Kasumi-1 (cell line): Measurements from ENCODE around the gene UBXN10.

Experiments
- DNase-seq, 2 experiments: peaks; one replicate each; lab custom pipeline; 2025; lab: John Stamatoyannopoulos, UW

UBXN10 gene

DNA sequence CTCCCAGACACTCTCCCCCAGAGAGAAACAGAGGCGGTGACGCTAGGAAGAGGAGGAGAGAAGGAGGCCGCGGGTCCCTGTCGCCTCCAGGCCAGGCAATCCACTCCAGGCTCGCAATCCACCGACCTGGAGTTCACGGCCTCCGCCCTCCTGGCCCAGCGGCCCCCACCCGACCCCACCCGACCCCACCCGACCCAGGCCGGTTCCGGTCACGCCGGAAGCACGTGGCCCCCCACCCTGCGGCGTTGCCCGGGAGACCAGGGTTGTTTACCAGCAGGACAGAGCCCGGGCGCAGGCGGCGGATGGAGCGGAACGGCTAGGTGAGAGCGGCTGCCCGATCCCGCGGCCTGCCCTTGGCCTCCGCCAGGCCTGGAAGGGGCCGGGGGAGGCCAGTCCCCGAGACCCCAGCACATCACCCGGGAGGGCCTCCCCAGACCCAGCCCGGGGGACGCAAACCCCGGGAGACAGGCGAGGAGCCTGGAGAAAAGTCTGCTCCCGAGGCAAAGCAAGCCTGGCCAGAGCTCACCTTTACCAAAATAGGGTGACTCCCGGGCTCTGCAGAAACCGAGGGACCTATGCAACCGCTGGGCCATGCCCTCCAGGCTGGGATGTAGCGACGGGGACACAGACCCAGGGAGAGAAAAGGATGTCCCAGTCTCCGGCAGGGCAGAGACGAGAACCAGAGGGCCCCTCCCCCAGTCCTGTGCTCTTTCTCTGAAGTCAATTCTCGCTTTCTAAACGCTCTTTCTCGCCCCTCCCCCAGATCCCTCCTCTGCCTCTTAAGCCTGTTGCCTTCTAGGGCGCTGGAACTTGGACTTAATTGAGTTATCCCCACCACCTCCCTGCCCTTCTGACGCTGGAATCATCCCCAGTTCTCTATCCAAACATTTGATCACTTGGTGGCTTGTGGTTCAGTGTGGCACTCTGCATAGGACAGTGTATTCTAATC, at the start of gene UBXN10, which contains the start of gene PLA2G2C:
TSS of gene UBXN10 (plus strand) at position 263 of the 949 bp plus-strand sequence. CDS start 4,466 bp downstream, outside the sequence.
TSS of gene PLA2G2C (minus strand) at position 685 of the 949 bp plus-strand sequence. CDS start 9,155 bp downstream, outside the sequence.
- DNase-seq = no peak

GRCh38 chr1:20136249-20136648, 49.6 kb upstream of the UBXN10 start:
- no peak for DNase-seq

GRCh38 chr1:20137055-20137454, 48.8 kb upstream of the UBXN10 start:
- DNase-seq = no peak

- DNase-seq = no peak
Observed at GRCh38 chr1:20137604-20138003, 48.3 kb upstream of the UBXN10 start.

DNA sequence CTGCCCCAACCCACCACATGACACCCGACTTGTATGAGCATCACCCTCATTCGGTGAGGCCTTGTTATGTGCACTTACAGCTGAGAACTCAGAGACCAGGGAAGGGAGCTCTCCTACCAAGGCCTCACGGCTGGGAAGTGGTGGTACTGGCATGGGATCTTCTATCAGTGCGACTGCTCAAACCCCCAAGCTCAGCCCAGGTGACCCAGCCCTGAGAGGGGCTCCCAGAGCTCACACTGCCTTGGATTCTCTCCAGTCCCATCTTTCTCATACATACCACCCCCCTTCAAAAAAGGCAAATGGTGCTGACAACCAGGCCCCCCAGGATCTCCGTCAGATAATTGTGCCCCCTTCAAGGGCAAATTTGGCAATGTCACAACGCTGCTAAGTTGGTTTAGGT, 47.5 kb upstream of the UBXN10 start:
- DNase-seq = no peak

DNA sequence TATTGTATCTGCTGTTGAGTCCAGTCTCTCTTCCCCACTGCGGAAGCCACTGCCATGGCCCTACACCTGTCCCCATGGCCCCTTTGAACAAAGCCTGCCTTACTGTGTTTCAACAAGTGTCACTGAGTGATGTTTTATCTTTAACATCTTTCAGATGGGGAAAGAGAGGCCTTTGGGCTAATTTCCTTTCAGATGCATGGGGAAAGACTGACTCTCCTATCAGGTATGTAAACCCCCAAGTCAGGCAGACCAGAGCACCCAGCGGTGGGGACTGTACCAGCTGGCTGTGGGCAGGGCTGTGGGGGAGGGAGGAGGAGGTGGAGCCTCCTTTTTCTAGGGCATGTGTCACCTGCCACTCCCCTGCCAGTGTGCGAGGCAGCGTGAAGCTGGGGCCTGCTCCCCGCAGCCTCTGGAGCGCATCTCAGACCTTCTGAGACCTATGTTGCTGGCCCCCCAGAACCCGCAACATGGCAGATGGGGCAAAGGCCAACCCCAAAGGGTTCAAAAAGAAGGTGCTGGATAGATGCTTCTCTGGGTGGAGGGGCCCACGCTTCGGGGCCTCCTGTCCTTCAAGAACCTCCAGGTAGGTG, 46.8 kb upstream of the UBXN10 start, which contains the start of gene PLA2G2F:
TSS of gene PLA2G2F (plus strand) at position 363 of the 590 bp plus-strand sequence. CDS start at position 468, 105 bp downstream.
- DNase-seq = no peak

GRCh38 chr1:20139776-20140612, 45.9 kb upstream of the UBXN10 start:
- no peak for DNase-seq

DNA sequence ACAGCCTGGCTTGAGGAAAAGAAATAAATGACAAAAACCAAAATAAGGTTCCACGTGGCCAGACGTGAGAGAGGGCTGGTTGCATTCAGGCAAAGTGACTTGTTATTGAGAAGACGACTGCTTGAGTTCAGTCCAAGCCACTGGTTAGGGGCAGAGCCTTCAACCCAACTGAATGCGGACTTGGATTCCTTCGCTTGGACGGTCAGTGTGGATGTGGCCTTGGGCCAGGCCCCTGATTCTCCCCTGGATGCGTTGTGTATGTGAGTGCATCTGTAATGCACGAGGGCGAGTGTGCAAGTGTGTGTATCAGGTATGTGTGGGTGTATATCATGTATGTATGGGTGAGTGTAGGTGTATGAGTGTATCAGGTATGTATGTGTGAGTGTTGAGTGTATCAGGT, 44.9 kb upstream of the UBXN10 start:
- no peak for DNase-seq

GRCh38 chr1:20141466-20141865, 44.4 kb upstream of the UBXN10 start:
- DNase-seq = no peak

GRCh38 chr1:20142001-20142710, 43.7 kb upstream of the UBXN10 start:
- no peak for DNase-seq

DNA sequence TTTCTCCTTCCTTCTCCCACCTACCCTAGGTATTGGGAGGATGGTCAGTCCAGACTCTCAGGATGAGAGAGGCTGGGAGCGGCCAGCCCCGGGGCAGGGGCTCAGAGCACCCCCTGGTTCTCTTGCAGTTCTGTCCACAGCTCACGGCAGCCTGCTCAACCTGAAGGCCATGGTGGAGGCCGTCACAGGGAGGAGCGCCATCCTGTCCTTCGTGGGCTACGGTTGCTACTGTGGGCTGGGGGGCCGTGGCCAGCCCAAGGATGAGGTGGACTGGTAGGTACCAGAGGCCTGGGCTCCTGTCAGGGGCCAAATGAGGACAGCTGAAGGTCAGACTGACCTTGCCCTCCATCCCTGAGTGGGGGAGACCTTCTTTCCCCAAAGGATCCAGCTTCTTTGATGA, 42.6 kb upstream of the UBXN10 start:
- DNase-seq = no peak

DNA sequence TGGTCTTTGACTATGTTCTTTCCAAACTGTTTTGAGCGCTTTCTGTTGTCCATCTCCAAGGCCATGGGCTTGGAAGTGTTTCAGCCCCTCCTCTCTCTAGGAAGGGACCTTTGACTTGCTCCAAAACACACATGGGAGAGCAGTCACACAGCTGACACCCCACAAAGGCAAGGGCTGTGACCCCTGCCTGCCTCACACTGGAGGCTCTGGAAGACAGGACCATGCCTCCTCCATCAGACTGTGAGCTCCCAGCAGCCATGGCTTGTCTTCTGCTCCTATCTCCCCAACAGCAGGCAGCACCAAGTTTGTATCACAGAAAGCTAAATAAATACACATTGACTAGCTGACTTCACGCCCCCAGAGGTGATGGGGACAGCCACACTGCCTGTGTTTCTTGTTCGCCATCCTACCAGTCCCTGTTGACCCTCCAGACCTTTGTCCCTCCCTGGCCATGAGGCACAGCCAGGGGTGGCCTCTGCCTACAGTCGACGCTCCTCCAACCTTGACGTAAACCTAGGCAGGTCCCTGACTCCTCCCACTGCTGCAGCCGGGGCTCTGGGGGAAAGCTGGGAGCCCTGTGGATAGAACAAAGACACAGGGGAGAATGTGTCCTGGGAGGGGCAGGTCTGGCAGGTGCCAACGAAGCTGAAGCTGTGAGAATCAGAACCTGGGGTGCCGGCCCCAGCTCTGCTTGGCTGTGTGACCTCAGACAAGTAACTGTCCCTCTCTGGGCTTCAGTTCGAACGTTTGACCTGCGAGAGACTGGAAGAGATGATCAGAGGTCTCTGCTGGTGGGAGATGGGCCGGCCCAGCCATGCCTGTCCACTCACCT, 41.9 kb upstream of the UBXN10 start:
- DNase-seq = no peak

DNA sequence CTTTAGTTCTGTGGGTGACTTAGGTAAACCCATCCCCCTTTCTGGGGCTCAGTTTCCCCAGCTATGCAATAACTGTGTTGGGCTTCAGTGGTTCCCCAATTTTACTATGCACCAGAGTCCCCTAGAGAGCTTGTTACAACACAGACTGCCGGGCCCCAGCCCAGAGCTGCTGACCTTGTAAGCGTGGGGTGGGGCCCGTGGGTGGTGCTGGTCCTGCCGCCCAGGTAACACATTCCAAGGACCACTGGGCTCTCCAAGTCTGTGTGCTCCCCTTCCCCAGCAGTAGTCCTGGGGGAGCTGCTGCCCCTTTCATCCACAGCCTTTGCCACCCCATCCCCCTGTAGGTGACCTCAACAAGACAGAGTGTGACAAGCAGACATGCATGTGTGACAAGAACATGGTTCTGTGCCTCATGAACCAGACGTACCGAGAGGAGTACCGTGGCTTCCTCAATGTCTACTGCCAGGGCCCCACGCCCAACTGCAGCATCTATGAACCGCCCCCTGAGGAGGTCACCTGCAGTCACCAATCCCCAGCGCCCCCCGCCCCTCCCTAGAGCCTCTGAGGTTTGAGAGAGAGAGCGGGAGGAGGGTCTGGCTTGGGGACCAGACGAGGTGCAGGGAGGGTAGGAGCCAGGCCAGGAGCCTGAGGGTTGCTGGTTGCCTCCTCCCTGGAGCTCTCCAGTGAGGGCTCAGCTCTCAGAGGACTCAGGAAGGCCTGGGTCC, 37.9 kb upstream of the UBXN10 start:
- no peak for DNase-seq

DNA sequence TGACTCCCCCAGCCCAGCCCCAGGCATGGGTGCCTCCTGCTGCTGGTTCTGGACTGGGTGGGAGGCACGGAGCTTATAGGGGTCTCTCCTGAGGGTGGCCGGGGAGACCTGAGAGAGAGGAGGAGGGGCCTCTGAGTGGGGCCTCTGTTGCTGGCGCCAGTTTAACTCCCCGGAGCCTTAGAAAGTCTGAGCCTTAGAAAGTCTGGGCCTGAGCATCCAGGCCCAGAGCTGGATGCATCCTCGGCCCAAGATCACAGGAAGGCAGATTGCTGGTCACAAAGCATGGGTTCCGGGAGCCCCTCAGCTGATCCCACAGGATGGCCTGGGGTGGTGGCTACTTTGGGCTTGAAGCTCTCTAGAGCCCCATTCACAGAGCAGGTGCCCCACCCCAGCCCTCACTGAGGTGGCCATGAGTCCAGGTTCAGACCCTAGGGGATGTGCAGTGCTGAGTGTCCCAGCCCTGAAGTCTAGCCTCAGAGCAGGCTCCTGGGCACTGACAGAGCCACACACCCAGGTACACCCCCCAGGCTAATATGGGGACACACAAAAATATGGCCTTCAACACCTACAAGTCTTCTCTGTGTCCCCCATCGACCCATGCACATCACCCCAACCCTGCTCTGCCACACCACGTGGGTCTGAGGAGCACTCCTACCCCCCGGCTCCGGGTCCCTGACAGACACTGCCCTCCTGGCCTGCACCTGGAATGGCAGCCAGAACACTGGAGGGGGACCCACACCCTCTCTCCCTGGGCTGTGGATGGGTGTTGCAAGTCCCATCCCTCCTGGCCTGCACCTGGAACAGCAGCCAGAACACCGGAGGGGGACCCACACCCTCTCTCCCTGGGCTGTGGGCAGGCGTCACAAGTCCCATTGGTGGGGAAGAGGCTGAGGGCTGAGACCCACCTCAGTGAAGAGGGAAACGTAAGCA, 37.1 kb upstream of the UBXN10 start:
- no peak for DNase-seq

- DNase-seq = no peak
Observed at GRCh38 chr1:20149601-20150325, 36.1 kb upstream of the UBXN10 start.

DNA sequence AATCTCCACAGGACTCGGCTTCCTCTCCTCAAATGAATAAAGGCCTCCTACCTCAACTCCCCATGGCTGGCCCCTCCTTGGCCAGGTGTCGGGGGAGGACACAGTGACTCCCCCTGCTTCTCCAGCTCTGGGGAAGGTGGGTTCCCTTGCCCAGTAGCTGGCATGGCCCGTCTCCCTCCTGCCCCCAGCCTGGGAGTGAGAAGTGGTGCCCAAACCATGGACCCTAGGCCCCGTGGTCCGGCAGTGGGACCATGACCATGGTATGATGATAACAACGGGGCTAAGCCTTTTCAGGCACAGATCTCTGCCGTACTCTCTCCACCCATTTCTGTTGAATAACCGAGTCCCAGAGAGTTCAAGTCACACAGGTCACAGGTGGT, 35.6 kb upstream of the UBXN10 start:
- DNase-seq = no peak

DNA sequence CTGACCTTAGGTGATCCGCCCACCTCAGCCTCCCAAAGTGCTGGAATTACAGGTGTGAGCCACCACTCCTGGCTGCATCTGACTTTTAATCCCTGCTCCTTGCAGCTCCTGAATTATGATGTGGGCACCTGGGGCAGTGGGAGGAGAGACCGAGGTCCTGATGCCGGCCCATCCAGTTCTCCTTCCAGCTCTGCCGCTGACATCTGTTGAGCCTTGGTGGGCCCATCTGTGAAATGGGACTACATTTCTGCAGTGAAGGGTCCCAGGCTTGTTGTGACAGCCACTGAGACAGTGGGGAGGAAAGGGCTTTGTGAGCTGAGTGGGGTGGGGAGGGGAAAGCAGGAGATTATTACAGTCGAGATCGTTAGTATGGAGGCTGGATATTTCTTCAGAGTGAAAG, 34.9 kb upstream of the UBXN10 start:
- no peak for DNase-seq
